Measurements from ENCODE around the gene TTC23.

DNA sequence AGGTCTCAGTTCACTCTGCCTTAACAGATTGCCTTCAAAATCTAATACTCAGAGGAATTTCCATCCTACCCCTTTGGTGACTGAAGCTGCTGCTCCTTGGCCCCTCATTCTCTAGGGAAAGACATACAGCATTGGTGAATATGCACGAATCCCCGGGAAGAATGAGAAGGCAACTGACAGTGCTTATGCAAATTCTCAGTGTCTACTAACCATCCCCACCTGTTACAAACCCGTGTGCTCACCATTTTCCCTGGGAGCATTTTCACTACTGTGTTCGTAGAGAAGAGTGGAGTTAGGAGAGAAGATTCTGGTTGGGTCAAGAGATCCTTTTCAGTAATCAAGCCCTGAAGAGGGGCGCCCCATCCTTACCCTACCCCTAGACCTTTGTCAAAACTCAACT is 106.8 kb downstream of the TTC23 start:
- TF ChIP-seq GATA3 (IDR thresholded peaks at IDR 0.05; ENCODE audit: low read depth, low read length) (no peak), GATA2 (IDR thresholded peaks at IDR 0.05; ENCODE audit: low read depth, low read length) (no peak)

All from SH-SY5Y (cell line).